ENCODE data around the gene KIRREL3.

GRCh38 chr11:126518071-126518971, 482.2 kb downstream of the KIRREL3 start:
- TF ChIP-seq CTCF (IDR thresholded peaks at IDR 0.05; ENCODE audit: insufficient read depth, low read length), result no peak
- TF ChIP-seq POLR2AphosphoS5 (IDR thresholded peaks at IDR 0.05; ENCODE audit: low read depth), result no peak
- no peak for TF ChIP-seq REST (IDR thresholded peaks at IDR 0.05; ENCODE audit: insufficient replicate concordance, low read depth)

All from HL-60 (cell line).